GM23338 (cell line): ENCODE results near the gene WDR27. TPM values are rescaled to one million over a fixed set of nuclear protein-coding genes. Genes with fewer than 3 reads are reported as not detected.

Source experiments
- ATAC-seq: fragments of 200-7000 bp; cut with Tn5 transposase; 3 replicates; pipeline ENCODE4 v1.9.1; 2020
- DNase-seq: peaks from one replicate; pipeline ENCODE4 v3.0.0-alpha.2; 2015; ENCODE audit warnings: low spot score
- H2AFZ ChIP-seq: fragments of 200-600 bp; sonication (generic); 2 replicates; pipeline ENCODE4 v1.8.0; 2016; ENCODE audit warnings: antibody characterized with exemption, mild to moderate bottlenecking, moderate library complexity
- H3F3A ChIP-seq: fragments of 200-600 bp; sonication (generic); replicated peaks from 2 replicates; pipeline ENCODE4 v1.8.0; 2017; ENCODE audit warnings: antibody characterized with exemption, mixed run types, low read depth
- H3K27ac ChIP-seq: fragments of 200-600 bp; sonication (generic); 2 replicates; pipeline ENCODE4 v1.6.1; 2016; ENCODE audit warnings: low read depth
- H3K27me3 ChIP-seq: fragments of 200-600 bp; sonication (generic); 2 replicates; pipeline ENCODE4 v1.8.0; 2016; ENCODE audit warnings: mild to moderate bottlenecking, mixed run types, moderate library complexity; ENCODE audit not compliant: insufficient read depth
- H3K36me3 ChIP-seq: fragments of 200-600 bp; sonication (generic); 2 replicates; pipeline ENCODE4 v1.8.0; 2016; ENCODE audit warnings: mild to moderate bottlenecking; ENCODE audit not compliant: insufficient read depth
- H3K4me1 ChIP-seq: fragments of 200-600 bp; sonication (generic); 2 replicates; pipeline ENCODE4 v1.8.0; 2016; ENCODE audit warnings: mild to moderate bottlenecking, moderate library complexity; ENCODE audit not compliant: insufficient read depth
- H3K4me2 ChIP-seq: fragments of 200-600 bp; sonication (generic); 2 replicates; pipeline ENCODE4 v1.7.1; 2017; ENCODE audit warnings: mixed run types
- H3K4me3 ChIP-seq: fragments of 200-600 bp; sonication (generic); 2 replicates; pipeline ENCODE4 v1.6.1; 2016; ENCODE audit warnings: mixed run types
- H3K79me2 ChIP-seq: fragments of 200-600 bp; sonication (generic); replicated peaks from 2 replicates; pipeline ENCODE4 v1.8.0; 2017; ENCODE audit warnings: mild to moderate bottlenecking; ENCODE audit not compliant: insufficient read depth
- H3K9me2 ChIP-seq: fragments of 200-600 bp; sonication (generic); 2 replicates; pipeline ENCODE4 v1.8.0; 2017; ENCODE audit not compliant: insufficient read depth
- H4K20me1 ChIP-seq: fragments of 200-600 bp; sonication (generic); replicated peaks from 2 replicates; pipeline ENCODE4 v1.8.0; 2017; ENCODE audit warnings: mild to moderate bottlenecking; ENCODE audit not compliant: insufficient read depth
- H3K27ac Mint-ChIP-seq: 2 replicates; pipeline ENCODE4 v1.8.0; 2020; ENCODE audit warnings: inconsistent platforms, mild to moderate bottlenecking, moderate library complexity, mixed read lengths
- H3K27me3 Mint-ChIP-seq: 3 replicates; pipeline ENCODE4 v1.8.0; 2022; ENCODE audit warnings: low read depth, mild to moderate bottlenecking, moderate library complexity, mixed read lengths, inconsistent platforms; ENCODE audit not compliant: insufficient read depth, poor library complexity
- H3K36me3 Mint-ChIP-seq: 3 replicates; pipeline ENCODE4 v1.8.0; 2021; ENCODE audit warnings: low read depth, mild to moderate bottlenecking, inconsistent platforms, moderate library complexity, mixed read lengths
- H3K4me1 Mint-ChIP-seq: 3 replicates; pipeline ENCODE4 v1.8.0; 2020; ENCODE audit warnings: mild to moderate bottlenecking, inconsistent platforms, mixed read lengths
- H3K4me3 Mint-ChIP-seq: 3 replicates; pipeline ENCODE4 v1.8.0; 2021; ENCODE audit warnings: moderate library complexity, mild to moderate bottlenecking, inconsistent platforms, mixed read lengths
- H3K9me3 Mint-ChIP-seq: 3 replicates; pipeline ENCODE4 v1.8.0; 2020; ENCODE audit warnings: moderate library complexity, mild to moderate bottlenecking, inconsistent platforms, mixed read lengths
- CREB1 ChIP-seq: fragments of 250-450 bp; sonication (Bioruptor Pico); IDR thresholded peaks from 2 replicates; pipeline ENCODE4 v1.5.0; 2020; ENCODE audit warnings: low read depth, mild to moderate bottlenecking, moderate library complexity
- ETS1 ChIP-seq: IDR thresholded peaks from 2 replicates; pipeline ENCODE4 v1.6.1; 2016; ENCODE audit warnings: antibody characterized with exemption
- EZH2phosphoT487 ChIP-seq: fragments of 200-600 bp; sonication (generic); IDR thresholded peaks from one replicate; pipeline ENCODE4 v1.8.1; 2018; ENCODE audit warnings: antibody characterized with exemption; ENCODE audit not compliant: unreplicated experiment
- JUNB ChIP-seq: IDR thresholded peaks from one replicate; pipeline ENCODE4 v1.6.1; 2016; ENCODE audit warnings: antibody characterized with exemption; ENCODE audit not compliant: unreplicated experiment
- POLR2AphosphoS5 ChIP-seq: IDR thresholded peaks from 2 replicates; pipeline ENCODE4 v1.6.1; 2016; ENCODE audit warnings: antibody characterized with exemption, low read depth
- STAT1 ChIP-seq: IDR thresholded peaks from one replicate; pipeline ENCODE4 v1.6.1; 2016; ENCODE audit warnings: antibody characterized with exemption; ENCODE audit not compliant: unreplicated experiment
- ZNF114 ChIP-seq: fragments of 250-450 bp; sonication (Bioruptor Pico); IDR thresholded peaks from 2 replicates; pipeline ENCODE4 v1.5.0; 2020; ENCODE audit warnings: mild to moderate bottlenecking, moderate library complexity
- ZNF331 ChIP-seq: fragments of 250-450 bp; sonication (Bioruptor Pico); IDR thresholded peaks from 2 replicates; pipeline ENCODE4 v1.5.0; 2020; ENCODE audit warnings: low read depth, mild to moderate bottlenecking, moderate library complexity
- ZNF462 ChIP-seq: fragments of 250-450 bp; sonication (Bioruptor Pico); IDR thresholded peaks from 2 replicates; pipeline ENCODE4 v1.5.0; 2020; ENCODE audit warnings: mild to moderate bottlenecking, moderate library complexity
- polyA plus RNA-seq: library from polyadenylated mRNA; unstranded; fragments of >200 nt; fragmentation: Nextera tagmentation; extraction: Ambion mirVana; gene quantifications from 2 replicates; pipeline ENCODE4 v1.2.1, GENCODE V29; 2016
- total RNA-seq: library from RNA; depleted of rRNA; stranded (reverse); fragments of >200 nt; shearing (Covaris generic); gene quantifications from 2 replicates; pipeline ENCODE4 v1.2.3, GENCODE V29; 2014
- TF ChIP-seq, protein P1 (sequence below), 2 experiments: fragments of 200-600 bp in 1 of 2; sonication (generic) in 1 of 2; conservative IDR thresholded peaks; 2 replicates each; pipeline versions ENCODE4 v1.5.1 to v1.6.1; 2016 to 2017; ENCODE audit warnings: antibody characterized with exemption in 2 of 2, low read depth in 2 of 2, mild to moderate bottlenecking in 2 of 2, moderate library complexity in 1 of 2

Gene WDR27
- total and polyA plus RNA-seq, 2 experiments from 2014 or later, result 55.3 to 80.4 TPM

GRCh38 chr6:169657284-169657610 lies 44.6 kb downstream of the WDR27 start:
- no peak for TF ChIP-seq CREB1 (CRISPR knock-in tag)
- no peak for TF ChIP-seq STAT1
- TF ChIP-seq JUNB, result no peak
- no peak for TF ChIP-seq ETS1
- no peak for TF ChIP-seq ZNF331 (CRISPR knock-in tag)
- TF ChIP-seq POLR2AphosphoS5, result no peak
- no peak for TF ChIP-seq EZH2phosphoT487
- TF ChIP-seq ZNF114, result no peak
- TF ChIP-seq, protein P1, sequence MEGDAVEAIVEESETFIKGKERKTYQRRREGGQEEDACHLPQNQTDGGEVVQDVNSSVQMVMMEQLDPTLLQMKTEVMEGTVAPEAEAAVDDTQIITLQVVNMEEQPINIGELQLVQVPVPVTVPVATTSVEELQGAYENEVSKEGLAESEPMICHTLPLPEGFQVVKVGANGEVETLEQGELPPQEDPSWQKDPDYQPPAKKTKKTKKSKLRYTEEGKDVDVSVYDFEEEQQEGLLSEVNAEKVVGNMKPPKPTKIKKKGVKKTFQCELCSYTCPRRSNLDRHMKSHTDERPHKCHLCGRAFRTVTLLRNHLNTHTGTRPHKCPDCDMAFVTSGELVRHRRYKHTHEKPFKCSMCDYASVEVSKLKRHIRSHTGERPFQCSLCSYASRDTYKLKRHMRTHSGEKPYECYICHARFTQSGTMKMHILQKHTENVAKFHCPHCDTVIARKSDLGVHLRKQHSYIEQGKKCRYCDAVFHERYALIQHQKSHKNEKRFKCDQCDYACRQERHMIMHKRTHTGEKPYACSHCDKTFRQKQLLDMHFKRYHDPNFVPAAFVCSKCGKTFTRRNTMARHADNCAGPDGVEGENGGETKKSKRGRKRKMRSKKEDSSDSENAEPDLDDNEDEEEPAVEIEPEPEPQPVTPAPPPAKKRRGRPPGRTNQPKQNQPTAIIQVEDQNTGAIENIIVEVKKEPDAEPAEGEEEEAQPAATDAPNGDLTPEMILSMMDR (conservative IDR thresholded peaks at IDR 0.05; ENCODE audit: low read depth in 2 of 2), result no peak
- TF ChIP-seq ZNF462 (CRISPR knock-in tag), result no peak
- no peak overlapping the region for H3K27ac Mint-ChIP-seq
- DNase-seq, result no peak
- Histone ChIP-seq H3K36me3 (peaks cover 18% of the 10 kb centered on the region), H4K20me1 (no peaks in the 10 kb centered on the region; the same call in 1 of the 2 replicates), H3F3A (no peaks in the 10 kb centered on the region), H3K4me2 (no peak overlapping the region), H3K9me2 (no peaks in the 10 kb centered on the region), H3K27me3 (no peaks in the 10 kb centered on the region), H2AFZ (no peak overlapping the region), H3K27ac (no peak overlapping the region), H3K4me1 (0 out of 2 replicates have a peak, but pooled peaks cover 2% of the 10 kb centered on the region), H3K79me2 (no peaks in the 10 kb centered on the region), H3K4me3 (no peak overlapping the region)
- H3K9me3 Mint-ChIP-seq, result peaks cover 24% of the 10 kb centered on the region
- peaks cover 80% of the 10 kb centered on the region for H3K36me3 Mint-ChIP-seq
- peaks cover 3% of the 10 kb centered on the region; the same call in 1 of the 3 replicates for H3K4me1 Mint-ChIP-seq
- H3K4me3 Mint-ChIP-seq, result no peak overlapping the region
- no peak for ATAC-seq
- H3K27me3 Mint-ChIP-seq, result no peaks in the 10 kb centered on the region
